NOMO-1 treated with dmso at 0.1 percent for 144 hours (cell line): ENCODE measurements around the gene LPCAT1.

Experiments used
- DNase-seq: peaks from one replicate; lab custom pipeline; 2025; ENCODE audit not compliant: unreplicated experiment; lab: John Stamatoyannopoulos, UW

The LPCAT1 gene

GRCh38 chr5:1414311-1415058 lies 109.3 kb downstream of the LPCAT1 start:
- no peak for DNase-seq

- DNase-seq = no peak
Measured at GRCh38 chr5:1413611-1414241, 110.0 kb downstream of the LPCAT1 start.

GRCh38 chr5:1413211-1413610 lies 110.5 kb downstream of the LPCAT1 start:
- DNase-seq = no peak

GRCh38 chr5:1412621-1413020 lies 111.1 kb downstream of the LPCAT1 start:
- no peak for DNase-seq

GRCh38 chr5:1412163-1412562 lies 111.6 kb downstream of the LPCAT1 start:
- no peak for DNase-seq
